Anterior cingulate cortex (tissue), 58 donors: ENCODE data around the gene RPS6KA4.
A peak's percentile ranks its signal among the peaks of the same experiment; 100 is the strongest.

Experiments used
- DNase-seq, 58 donors: peaks; one replicate each; lab custom pipeline; 2025; lab: John Stamatoyannopoulos, UW

Gene RPS6KA4

DNA sequence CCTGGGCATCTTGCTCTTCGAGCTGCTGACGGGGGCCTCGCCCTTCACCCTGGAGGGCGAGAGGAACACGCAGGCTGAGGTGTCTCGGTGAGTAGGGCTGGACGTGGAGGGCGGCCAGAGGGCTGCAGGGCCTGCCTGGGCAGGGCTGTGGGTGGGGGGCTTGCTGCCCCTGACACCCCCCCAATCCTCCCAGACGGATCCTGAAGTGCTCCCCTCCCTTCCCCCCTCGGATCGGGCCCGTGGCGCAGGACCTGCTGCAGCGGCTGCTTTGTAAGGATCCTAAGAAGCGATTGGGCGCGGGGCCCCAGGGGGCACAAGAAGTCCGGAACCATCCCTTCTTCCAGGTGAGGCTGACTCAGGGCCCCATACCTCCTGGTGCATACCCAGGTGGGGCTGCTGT is 2.7 kb downstream of the RPS6KA4 start:
- no peak for DNase-seq

DNA sequence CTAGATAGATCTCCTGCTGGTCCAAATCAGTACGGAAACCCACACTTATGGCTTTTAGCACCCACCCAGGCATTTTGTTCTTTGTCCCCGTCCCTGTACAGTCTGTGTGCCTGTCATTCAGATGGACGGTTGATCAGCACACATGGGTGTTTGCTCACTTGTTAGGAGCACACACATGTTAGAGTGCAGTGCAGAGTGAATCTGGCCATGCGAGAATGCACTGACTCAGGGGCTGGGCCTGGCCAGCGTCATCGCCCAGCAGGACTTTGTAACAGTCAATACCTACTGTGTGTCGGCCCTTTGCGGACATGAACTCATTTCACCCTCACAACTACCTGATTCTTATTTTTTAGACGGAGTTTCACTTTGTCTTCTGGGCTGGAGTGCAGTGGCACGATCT is 3.4 kb downstream of the RPS6KA4 start:
- DNase-seq: no peak

DNA sequence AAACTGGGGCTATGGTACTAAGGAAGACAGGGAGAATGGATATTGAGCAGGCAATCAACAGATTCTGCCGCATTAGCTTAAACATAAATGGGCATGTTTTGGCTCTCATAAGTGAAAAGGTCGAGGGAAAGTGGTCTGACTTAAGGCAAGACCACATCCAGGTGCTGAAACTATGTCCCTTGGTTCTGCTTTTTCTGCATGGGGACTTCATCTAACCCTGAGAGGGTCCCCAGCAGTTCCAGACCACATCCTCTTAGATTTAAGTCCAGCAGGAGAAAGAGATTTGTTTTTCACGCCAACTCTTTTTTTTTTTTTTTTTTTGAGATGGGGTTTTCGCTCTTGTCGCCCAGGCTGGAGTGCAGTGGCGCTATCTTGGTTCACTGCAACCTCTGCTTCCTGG is 5.5 kb downstream of the RPS6KA4 start:
- DNase-seq: no peak

DNA sequence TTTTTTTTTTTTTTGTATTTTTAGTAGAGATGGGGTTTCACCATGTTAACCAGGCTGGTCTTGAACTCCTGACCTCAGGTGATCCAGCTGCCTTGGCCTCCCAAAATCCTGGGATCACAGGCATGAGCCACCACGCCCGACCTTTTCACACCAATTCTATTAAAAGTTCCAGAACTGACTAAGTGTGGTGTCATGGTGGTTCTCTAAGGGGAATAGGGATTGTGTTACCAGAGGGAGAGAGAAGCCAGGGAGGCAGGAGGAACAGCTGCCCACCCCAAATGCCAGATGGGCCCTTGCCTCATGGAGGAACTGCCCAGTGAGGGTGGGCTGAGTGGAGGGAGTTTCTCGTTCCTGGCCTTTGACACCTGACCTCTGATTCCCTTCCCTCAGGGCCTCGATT is 5.9 kb downstream of the RPS6KA4 start:
- DNase-seq: no peak

DNA sequence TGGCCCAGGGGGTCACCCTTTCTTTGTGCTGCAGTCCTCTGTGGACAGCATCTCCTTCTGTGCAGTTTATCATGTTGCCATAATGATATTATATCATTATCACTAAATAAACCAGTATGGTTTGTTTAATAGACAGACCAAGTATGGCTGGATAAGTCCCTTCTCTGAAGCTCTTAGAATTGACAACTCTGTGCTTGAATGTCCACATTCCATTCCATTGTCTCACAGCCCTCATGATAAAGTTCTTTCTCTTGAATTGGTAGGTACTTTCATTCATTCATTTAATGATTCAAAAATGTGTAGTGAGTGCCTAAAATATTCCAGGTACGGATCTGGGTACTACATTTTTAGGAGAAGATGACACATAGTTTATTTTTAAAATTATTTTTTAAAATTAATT is 7.8 kb downstream of the RPS6KA4 start:
- no peak for DNase-seq

DNA sequence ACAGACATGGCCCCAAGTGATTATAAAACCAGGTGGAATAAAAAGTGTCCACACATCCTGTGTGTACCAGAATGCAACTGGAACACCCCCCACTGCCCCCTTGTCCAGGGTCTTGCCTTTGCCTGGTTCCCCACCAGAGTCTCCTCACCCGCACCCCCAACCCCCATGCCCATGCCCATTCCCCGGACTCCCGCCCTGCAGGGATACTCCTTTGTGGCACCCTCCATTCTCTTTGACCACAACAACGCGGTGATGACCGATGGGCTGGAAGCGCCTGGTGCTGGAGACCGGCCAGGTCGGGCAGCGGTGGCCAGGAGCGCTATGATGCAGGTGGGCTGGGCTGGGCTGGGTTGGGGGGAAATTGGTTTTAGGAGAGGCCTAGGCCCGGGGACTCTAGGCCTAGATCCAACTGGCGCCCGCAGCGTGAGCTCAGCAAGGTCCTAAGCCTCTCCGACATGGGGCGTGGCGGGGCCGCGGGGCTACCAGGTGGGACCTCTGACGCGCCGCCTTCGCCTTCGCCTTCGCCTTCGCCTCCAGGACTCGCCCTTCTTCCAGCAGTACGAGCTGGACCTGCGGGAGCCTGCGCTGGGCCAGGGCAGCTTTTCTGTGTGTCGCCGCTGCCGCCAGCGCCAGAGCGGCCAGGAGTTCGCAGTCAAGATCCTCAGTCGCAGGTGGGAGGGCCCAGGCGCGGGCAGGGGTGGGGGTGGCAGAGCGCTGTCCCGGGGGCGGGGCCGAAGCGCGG is 9.1 kb downstream of the RPS6KA4 start:
- DNase-seq: no peak

DNA sequence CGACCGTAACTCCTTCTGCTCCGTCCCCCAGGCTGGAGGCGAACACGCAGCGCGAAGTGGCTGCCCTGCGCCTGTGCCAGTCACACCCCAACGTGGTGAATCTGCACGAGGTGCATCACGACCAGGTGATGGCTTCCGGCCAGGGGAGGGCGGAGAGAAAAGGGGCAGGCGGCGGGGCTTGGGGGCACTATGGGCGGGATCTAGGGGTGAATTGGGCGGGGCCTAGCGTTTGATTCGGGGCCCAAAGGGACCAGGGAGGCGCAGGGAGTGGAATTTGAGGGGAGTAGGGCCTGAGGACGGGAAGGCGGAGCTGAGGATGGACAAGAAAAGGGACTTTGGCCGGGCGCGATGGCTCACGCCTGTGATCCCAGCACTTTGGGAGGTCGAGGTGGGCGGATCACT is 9.7 kb downstream of the RPS6KA4 start:
- no peak for DNase-seq

DNA sequence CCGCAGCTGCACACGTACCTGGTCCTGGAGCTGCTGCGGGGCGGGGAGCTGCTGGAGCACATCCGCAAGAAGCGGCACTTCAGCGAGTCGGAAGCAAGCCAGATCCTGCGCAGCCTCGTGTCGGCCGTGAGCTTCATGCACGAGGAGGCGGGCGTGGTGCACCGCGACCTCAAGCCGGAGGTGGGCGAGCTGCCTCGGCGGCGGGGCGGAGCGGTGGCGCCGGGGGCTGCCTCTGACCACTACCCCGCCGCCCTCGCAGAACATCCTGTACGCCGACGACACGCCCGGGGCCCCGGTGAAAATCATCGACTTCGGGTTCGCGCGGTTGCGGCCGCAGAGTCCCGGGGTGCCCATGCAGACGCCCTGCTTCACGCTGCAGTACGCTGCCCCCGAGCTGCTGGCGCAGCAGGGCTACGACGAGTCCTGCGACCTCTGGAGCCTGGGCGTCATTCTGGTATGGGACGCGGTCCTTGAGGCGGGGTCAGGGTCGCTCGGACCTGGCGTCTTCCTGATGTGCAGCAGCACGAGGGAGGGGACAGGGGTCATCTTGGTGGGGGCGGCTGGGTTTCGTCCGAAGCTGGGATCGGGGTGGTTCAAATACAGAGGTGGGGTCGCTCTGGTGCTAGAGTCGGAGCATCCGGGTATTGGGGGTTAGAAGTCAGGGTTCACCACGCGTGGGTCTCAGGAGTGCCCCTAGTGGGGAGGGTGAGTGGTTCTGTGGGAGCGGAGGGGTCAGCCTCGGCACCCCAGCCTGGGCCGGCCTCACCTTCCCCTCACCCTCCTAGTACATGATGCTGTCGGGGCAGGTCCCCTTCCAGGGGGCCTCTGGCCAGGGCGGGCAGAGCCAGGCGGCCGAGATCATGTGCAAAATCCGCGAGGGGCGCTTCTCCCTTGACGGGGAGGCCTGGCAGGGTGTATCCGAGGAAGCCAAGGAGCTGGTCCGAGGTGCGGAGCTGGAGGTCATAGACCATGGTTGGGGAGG is 10.8 kb downstream of the RPS6KA4 start:
- no peak for DNase-seq

DNA sequence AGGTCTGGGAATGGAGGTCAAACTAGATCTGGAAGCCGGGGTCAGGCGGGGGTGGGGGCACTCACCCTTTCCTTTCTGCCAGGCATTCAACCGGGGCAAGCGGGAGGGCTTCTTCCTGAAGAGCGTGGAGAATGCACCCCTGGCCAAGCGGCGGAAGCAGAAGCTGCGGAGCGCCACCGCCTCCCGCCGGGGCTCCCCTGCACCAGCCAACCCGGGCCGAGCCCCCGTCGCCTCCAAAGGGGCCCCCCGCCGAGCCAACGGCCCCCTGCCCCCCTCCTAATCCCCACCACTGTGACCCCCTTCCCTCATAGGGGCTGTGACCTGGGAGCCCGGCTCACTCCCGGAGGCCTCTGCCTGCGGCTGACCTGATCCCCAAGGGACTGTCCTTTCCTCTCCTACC is 12.2 kb downstream of the RPS6KA4 start:
- no peak for DNase-seq

DNA sequence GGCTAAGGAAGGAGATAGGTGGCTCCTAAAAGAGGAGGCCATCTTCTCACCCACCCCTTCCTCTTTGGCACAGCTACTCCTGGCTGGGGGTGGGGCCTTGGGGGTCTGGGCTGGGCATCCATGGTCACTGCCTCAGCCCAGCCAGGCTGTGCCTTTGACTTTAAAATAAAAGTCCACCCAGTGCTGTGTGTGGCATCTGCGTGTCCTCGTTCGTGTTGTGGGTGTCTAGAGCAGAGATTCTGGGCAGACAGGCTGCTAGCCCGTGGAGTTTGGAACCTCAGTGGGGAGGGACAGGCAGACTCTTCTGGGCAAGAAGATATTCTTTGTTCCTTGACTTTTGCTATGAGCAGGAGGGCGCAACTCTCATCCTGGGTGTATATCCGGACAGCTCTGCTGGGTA is 13.1 kb downstream of the RPS6KA4 start:
- peak in 1 of 58 donors; percentile 10 for DNase-seq

DNA sequence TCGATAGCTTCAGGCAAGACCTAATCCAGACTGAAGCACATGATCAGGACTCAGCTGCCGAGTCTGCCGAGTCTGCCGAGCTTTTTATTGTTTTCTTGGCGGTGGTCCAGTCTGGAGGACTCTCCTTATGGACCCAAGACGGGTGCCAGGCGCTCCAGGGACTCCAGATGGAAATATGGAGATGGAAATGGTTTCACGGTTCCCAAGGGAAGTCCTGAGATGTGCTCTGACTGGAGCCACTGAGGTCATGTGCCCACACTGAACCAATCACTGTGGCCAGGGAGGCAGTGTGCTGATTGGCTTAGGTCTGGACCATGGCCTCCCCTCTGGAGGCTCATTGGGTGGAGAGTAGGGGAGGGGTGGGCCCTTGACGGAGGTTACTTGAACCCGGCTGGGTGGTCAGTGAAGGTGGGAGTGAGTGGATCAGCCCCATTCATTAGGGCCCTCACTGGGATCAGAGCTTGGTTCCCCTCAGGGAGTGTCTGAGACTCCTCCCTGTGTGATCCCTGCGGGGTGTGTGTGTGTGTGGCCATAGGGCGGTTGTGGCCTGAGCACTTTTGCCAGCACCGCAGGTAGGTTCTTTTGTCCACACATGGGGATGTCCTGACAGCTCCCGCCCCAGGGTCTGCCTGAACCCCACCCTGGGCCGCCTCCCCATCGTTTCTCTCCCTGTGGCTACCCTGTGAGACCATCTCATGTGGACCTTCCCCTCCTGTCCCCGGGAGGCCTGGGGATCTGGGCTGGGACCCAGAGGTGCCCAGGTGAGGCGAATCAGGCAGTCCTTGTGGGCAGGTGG is 14.0 kb downstream of the RPS6KA4 start:
- DNase-seq: peak; percentile 14 to 92 (median 71)

DNA sequence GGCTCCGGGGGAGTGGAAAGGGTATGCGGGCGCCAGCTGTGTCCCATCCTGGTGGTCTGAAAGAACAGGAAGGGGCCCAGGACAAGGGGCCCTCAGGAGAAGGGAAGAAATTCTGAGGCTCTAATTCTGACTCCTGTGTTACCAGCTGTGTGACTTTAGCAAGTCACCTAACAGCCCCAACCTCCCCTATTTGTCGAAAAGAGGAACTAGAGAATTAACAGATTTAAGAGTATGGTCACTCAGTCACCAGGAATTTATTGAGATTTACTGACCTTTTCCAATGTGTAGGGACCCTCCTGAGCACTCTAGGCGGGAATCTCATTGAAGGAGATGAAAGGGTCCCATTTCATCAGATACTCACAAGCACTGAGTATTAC is 14.6 kb downstream of the RPS6KA4 start:
- DNase-seq: no peak

DNA sequence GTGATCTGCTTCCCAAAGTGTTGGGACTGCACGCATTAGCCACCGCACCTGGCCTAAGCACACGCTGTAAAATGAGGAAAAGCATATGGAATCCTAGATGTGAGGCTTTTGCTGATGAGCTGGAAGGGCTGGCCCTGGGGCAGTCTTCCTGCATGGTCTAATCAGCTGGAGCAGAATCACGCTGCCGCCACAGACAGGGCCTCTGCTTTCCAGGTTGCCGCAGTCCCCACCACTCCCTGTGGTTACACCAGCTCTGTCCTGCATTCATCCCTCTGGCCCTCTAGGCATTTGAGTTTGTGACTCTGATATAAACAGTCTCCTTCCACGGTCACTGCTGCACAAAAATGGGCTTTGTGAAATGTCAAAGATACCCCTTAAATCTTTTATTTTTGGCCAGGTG is 17.1 kb downstream of the RPS6KA4 start:
- DNase-seq: no peak

DNA sequence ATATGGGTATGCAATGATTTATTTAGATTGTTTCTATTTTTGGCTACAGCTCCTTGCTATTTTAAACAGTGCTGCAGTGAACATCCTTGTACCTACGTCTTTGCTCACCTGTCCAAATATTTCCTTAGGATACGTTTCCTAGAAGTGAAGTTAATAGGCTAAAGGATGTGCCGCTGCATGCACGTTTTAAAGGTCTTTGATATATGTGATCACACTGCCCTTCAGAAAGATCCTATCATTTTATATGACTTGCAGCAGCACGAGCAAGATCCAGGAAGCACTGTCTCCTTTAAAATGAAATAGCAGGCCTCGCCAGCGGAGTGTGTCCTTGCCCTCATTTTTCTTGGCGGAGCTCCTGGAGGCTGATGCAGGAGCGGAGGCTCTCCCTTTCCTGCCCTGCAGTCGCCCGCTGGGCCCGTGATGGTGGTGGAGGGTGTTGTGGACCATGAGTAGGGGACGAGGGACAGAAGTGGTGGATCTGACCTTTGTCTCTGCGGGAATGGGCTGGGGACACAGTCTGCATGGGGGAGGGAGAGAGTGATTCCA is 19.4 kb downstream of the RPS6KA4 start:
- DNase-seq: peak in 10 of 58 donors; percentile 7 to 43 (median 22)

DNA sequence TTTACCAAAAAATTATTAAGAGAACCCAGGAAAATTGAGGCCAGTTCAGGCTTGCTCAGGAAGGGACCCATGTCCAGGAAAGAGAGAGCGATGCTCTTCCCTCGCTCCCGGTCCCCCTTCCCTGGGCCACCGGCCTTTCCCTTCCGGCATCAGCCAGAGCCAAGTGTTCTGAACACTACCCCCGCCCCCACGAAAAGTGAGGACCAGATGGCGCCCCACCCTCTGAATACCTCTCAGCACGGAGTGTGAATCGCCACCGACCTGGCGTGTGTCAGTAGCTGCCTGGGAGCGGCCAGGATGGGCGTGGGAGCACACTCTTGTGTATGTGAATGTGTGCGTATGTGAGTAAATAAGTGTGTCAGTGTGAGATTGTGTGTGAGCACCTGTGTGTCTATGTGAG is 20.2 kb downstream of the RPS6KA4 start:
- DNase-seq: no peak

DNA sequence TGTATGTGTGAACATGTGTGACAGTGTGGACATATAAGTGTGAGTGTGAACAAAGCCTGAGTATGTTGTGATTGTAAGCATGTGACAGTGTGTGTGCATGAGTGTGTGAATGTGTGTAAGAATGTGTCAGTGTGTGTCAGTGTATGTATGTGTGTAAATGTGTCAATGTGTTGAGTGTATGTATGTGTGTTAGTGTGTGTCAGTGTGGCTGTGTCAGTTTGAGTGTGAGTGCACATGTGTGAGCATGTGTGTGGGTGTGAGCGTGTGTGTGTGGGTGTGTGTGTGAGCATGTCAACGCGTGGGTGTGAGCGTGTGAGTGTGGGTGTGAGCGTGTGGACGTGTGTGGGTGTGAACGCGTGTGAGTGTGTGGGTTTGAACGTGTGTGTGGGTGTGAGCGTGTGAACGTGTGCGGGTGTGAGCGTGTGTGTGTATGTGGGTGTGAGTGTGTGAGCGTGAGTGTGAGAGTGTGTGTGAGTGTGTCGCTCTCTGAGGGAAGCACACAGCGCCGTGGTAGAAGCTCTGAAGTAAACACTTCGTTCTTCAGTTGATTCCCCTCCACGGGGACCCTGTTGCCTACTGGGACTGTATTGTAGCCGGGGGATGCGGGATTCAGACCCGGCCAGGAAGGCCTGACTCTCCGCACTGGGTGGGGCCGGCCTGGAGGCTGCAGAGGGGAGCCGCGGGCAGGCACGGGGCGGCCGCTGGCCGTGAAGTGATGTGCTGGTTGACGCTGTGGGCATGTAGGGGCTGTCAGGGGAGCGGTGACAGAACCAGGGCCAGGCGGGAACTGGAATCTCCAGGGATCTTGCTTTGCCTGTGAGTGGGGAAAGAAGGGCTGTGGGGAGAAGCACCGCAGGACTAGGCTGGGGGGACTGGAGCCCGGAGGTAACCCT is 21.1 kb downstream of the RPS6KA4 start:
- DNase-seq: no peak

DNA sequence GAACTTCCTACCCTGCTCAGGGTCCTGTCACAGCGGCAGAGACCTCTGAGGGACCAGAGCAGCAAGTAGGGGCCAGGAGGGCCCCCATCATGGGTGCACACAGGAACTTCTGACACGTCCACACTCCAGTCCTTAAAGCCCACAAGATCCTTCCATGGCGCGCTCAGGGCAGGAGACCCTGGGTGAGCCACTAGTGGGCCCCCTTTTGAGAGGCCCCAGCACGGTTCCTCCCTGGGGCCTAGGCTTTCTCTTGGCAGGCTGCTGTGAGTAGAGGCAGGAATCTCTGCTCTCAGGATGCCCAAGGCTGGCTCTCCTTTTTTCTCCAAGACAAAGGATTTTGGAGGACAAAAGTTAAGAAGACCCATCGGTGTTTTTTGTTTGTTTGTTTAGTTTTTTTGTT is 22.4 kb downstream of the RPS6KA4 start:
- no peak for DNase-seq

DNA sequence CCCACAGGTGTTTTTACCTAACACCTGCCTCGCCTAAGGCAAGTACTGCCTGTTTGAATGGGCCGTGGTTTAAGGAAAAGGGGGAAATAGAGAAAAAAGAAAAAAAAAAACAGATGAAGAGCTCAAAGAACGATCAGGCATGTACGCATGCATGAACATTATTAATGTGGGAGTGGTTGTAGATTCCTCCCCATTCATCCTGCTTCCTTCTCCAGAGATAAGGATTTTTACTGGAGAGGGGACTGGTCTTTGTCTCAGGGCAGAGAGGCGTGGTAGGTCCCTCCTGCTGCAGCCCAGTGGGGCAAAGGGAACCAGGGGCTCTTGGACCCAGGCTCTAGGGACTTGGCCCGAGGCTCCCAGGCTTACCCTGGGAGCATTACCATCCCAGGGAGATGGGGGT is 23.1 kb downstream of the RPS6KA4 start:
- no peak for DNase-seq

DNA sequence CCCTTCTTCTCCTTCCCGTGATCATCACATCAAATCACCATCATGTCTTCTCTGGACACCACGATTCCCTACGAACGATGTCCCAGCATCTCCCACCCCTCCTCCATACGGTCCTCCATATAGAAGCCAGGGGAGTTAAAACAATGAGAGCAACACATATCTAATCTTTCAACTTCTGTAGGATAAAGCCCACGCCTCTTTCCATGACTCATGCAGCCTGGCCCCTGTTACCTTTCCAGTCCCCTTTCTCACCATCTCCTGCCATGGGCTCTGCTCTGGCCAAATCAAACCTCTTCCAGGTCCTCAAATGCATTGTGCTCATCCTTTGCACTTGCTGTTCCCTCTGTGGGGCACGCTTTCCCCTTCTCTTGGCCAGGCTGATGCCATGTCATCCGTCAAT is 23.6 kb downstream of the RPS6KA4 start:
- no peak for DNase-seq

DNA sequence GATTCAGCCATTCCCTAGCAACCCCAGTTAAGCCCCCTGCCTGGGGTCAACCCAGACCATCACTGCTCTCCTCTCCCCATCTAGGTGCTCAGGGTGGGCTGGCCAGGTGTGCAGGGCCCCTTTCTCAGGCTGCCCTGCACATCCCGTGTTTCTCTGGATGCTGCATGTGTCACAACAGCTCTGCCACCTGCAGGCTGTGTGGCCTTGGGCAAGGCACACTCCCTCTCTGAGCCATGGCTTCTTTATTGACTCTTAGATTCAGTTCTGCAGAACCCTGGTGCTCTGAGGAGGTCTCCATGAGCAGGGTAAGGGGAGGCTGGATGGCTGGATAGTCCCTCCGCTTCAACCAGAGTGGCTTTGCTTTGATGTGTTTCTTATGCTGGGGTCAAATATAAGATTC is 24.6 kb downstream of the RPS6KA4 start:
- DNase-seq: no peak
